Measurements from ENCODE around the gene EMX2.

EMX2 gene

DNA sequence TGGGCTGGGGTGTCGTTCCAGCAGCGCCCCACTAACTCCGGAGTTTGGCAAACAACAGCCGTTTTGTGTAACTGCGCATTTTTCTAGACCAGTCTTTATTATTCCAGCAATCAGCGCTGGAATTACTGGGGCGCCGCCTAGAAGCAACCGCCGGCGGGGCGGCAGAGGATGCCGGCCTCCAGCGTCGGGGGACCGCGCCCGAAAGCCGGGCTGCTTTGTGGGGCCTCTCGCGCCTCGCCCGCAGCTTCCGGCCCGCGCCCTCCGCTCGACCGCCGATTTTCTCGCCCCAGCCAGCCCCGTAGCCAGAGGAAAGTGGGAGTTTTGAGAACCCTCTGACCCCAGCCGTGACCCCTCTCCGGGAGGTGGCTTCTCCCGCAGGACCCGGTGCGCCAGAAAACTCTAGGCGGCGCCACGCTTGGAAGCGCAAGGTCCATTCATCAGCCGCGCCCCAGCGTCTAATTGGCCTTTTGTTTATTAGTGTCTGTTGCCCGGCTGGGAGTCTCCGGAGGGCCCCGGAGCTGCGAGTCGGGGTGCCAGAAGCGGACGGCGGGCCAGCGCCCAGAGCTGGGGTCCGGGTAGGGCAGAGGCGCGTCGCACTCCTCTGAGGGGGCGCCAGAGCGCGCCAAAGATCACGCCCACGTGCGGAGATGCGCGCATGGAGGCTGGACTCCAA, 10.7 kb downstream of the EMX2 start:
- no peak; the same call in 1 of the 2 replicates for TF ChIP-seq USF1 (IDR thresholded peaks at IDR 0.05)
- peak; percentile 79 for TF ChIP-seq EGR1 (IDR thresholded peaks at IDR 0.05)
- peak; percentile 97 for TF ChIP-seq TCF12 (IDR thresholded peaks at IDR 0.05; ENCODE audit: low read depth)
- no peak for TF ChIP-seq REST (IDR thresholded peaks at IDR 0.05; ENCODE audit: low read depth)
- no peak for TF ChIP-seq CREB1 (IDR thresholded peaks at IDR 0.05; ENCODE audit: low read depth)
- TF ChIP-seq YY1 (IDR thresholded peaks at IDR 0.05; ENCODE audit: low read depth) = no peak
- TF ChIP-seq EP300 (IDR thresholded peaks at IDR 0.05; ENCODE audit: borderline replicate concordance) = peak; percentile 95
- peak; percentile 73 for TF ChIP-seq TEAD4 (IDR thresholded peaks at IDR 0.05)
- no peak for TF ChIP-seq RAD21 (IDR thresholded peaks at IDR 0.05; ENCODE audit: low read depth)
- TF ChIP-seq, protein P1, sequence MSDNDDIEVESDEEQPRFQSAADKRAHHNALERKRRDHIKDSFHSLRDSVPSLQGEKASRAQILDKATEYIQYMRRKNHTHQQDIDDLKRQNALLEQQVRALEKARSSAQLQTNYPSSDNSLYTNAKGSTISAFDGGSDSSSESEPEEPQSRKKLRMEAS (IDR thresholded peaks at IDR 0.05) = peak; percentile 93
- peak; percentile 93 for TF ChIP-seq FOXM1 (IDR thresholded peaks at IDR 0.05; ENCODE audit: borderline replicate concordance, low read depth)
- 0 out of 2 replicates have a peak, but pooled peaks have one; percentile 28 for TF ChIP-seq ZBTB7A (IDR thresholded peaks at IDR 0.05; ENCODE audit: low read depth)
- TF ChIP-seq NFIC (IDR thresholded peaks at IDR 0.05) = peak; percentile 93
- no peak; the same call in 1 of the 2 replicates for TF ChIP-seq CEBPB (IDR thresholded peaks at IDR 0.05)
- TF ChIP-seq TAF1 (IDR thresholded peaks at IDR 0.05; ENCODE audit: low read depth) = no peak

GRCh38 chr10:117553815-117554172, 11.2 kb downstream of the EMX2 start:
- TF ChIP-seq CEBPB (IDR thresholded peaks at IDR 0.05) = no peak
- TF ChIP-seq TAF1 (IDR thresholded peaks at IDR 0.05; ENCODE audit: low read depth) = no peak
- no peak for TF ChIP-seq FOXM1 (IDR thresholded peaks at IDR 0.05; ENCODE audit: borderline replicate concordance, low read depth)
- TF ChIP-seq TCF12 (IDR thresholded peaks at IDR 0.05; ENCODE audit: low read depth) = no peak; the same call in 1 of the 2 replicates
- no peak for TF ChIP-seq USF1 (IDR thresholded peaks at IDR 0.05)
- no peak for TF ChIP-seq YY1 (IDR thresholded peaks at IDR 0.05; ENCODE audit: low read depth)
- TF ChIP-seq REST (IDR thresholded peaks at IDR 0.05; ENCODE audit: low read depth) = no peak
- TF ChIP-seq RAD21 (IDR thresholded peaks at IDR 0.05; ENCODE audit: low read depth) = no peak

- TF ChIP-seq ZBTB7A (IDR thresholded peaks at IDR 0.05; ENCODE audit: low read depth) = 0 out of 2 replicates have a peak, but pooled peaks have one; percentile 10
- no peak for TF ChIP-seq TEAD4 (IDR thresholded peaks at IDR 0.05)
Observed at GRCh38 chr10:117554241-117554814, 11.8 kb downstream of the EMX2 start.

GRCh38 chr10:117555017-117555416, 12.5 kb downstream of the EMX2 start:
- no peak for TF ChIP-seq ZBTB7A (IDR thresholded peaks at IDR 0.05; ENCODE audit: low read depth)
- no peak for TF ChIP-seq RAD21 (IDR thresholded peaks at IDR 0.05; ENCODE audit: low read depth)
- TF ChIP-seq CREB1 (IDR thresholded peaks at IDR 0.05; ENCODE audit: low read depth) = no peak
- TF ChIP-seq YY1 (IDR thresholded peaks at IDR 0.05; ENCODE audit: low read depth) = no peak
- TF ChIP-seq NFIC (IDR thresholded peaks at IDR 0.05) = no peak
- TF ChIP-seq TEAD4 (IDR thresholded peaks at IDR 0.05) = no peak
- no peak for TF ChIP-seq USF1 (IDR thresholded peaks at IDR 0.05)
- TF ChIP-seq EP300 (IDR thresholded peaks at IDR 0.05; ENCODE audit: borderline replicate concordance) = no peak
- TF ChIP-seq TAF1 (IDR thresholded peaks at IDR 0.05; ENCODE audit: low read depth) = no peak
- TF ChIP-seq EGR1 (IDR thresholded peaks at IDR 0.05) = no peak
- no peak for TF ChIP-seq TCF12 (IDR thresholded peaks at IDR 0.05; ENCODE audit: low read depth)

- TF ChIP-seq TAF1 (IDR thresholded peaks at IDR 0.05; ENCODE audit: low read depth) = no peak
- TF ChIP-seq TCF12 (IDR thresholded peaks at IDR 0.05; ENCODE audit: low read depth) = no peak
Observed at GRCh38 chr10:117555863-117556262, 13.3 kb downstream of the EMX2 start.

DNA sequence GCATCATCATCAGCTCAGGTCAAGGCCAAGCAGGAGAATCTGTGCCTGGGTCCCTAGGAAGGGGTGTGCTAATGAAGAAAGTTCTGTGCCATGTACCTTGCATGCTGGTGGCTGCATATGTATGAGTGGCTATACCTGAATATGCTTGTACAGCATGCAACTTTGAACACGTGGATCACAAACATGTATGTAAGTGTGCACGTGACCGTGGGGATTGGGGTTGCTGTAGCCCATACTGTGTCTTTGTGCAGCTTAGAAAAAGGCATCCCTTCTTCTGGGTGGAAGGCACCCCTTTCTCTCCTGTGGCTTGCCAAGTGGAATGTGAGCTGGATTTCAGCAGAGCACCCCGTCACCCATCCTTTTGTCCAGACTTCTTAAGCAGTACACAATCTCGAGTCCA, 13.8 kb downstream of the EMX2 start:
- no peak for TF ChIP-seq TAF1 (IDR thresholded peaks at IDR 0.05; ENCODE audit: low read depth)
- no peak for TF ChIP-seq RAD21 (IDR thresholded peaks at IDR 0.05; ENCODE audit: low read depth)
- TF ChIP-seq USF1 (IDR thresholded peaks at IDR 0.05) = no peak
- TF ChIP-seq EP300 (IDR thresholded peaks at IDR 0.05; ENCODE audit: borderline replicate concordance) = no peak
- TF ChIP-seq NFIC (IDR thresholded peaks at IDR 0.05) = no peak
- TF ChIP-seq ZBTB7A (IDR thresholded peaks at IDR 0.05; ENCODE audit: low read depth) = no peak
- TF ChIP-seq CREB1 (IDR thresholded peaks at IDR 0.05; ENCODE audit: low read depth) = no peak
- no peak for TF ChIP-seq YY1 (IDR thresholded peaks at IDR 0.05; ENCODE audit: low read depth)
- no peak for TF ChIP-seq TCF12 (IDR thresholded peaks at IDR 0.05; ENCODE audit: low read depth)
- TF ChIP-seq, protein P1 (IDR thresholded peaks at IDR 0.05) = no peak
- no peak for TF ChIP-seq TEAD4 (IDR thresholded peaks at IDR 0.05)
- no peak for TF ChIP-seq REST (IDR thresholded peaks at IDR 0.05; ENCODE audit: low read depth)
